Testis (tissue), 2 donors: Measurements from ENCODE around the gene EXOC8.

ENCODE experiments used
- POLR2A ChIP-seq: fragments of 450-650 bp; IDR thresholded peaks from one replicate; pipeline ENCODE4 v1.6.1; 2017; ENCODE audit warnings: antibody characterized with exemption, mild to moderate bottlenecking, moderate library complexity
- TF ChIP-seq, protein P1 (sequence below), 3 experiments: fragments of 450-650 bp in 2 of 3; fragments of 200-600 bp in 1 of 3; sonication (generic) in 1 of 3; IDR thresholded peaks; one replicate each; pipeline ENCODE4 v1.5.1; 2016 to 2019; ENCODE audit warnings: antibody characterized with exemption in 3 of 3, mild to moderate bottlenecking in 2 of 3, moderate library complexity in 1 of 3

DNA sequence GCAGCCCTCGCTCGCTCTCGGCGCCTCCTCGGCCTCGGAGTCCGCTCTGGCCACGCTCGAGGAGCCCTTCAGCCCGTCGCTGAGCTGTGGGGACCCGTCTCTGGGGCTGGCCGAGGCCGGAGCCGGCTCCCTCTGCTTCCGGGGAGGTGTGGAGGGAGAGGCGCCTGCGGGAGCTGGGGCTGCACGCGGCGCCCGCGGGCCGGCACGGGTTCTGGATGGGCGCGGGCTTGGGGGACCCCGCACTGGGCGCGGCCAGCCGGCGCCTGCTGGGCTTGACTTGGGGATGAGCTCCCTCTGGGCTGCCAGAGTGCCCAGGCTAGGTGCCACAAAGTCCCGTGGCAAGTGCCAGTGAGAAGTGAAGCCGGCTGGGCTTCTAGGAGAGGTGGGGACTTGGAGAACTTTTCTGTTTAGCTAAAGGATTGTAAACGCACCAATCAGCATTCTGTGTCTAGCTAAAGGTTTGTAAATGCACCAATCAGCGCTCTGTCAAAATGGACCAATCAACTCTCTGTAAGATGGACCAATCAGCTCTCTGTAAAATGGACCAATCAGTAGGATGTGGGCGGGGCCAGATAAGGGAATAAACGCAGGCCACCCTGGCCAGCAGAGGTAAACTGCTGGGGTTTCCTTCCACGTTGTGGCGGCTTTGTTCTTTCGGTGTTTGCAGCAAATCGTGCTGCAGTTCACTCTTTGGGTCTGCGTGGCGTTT is 20.2 kb downstream of the EXOC8 start:
- TF ChIP-seq, protein P1, sequence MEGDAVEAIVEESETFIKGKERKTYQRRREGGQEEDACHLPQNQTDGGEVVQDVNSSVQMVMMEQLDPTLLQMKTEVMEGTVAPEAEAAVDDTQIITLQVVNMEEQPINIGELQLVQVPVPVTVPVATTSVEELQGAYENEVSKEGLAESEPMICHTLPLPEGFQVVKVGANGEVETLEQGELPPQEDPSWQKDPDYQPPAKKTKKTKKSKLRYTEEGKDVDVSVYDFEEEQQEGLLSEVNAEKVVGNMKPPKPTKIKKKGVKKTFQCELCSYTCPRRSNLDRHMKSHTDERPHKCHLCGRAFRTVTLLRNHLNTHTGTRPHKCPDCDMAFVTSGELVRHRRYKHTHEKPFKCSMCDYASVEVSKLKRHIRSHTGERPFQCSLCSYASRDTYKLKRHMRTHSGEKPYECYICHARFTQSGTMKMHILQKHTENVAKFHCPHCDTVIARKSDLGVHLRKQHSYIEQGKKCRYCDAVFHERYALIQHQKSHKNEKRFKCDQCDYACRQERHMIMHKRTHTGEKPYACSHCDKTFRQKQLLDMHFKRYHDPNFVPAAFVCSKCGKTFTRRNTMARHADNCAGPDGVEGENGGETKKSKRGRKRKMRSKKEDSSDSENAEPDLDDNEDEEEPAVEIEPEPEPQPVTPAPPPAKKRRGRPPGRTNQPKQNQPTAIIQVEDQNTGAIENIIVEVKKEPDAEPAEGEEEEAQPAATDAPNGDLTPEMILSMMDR (IDR thresholded peaks at IDR 0.05) = no peak
- TF ChIP-seq POLR2A = no peak
